NCI-H526 (cell line): ENCODE measurements around the gene KBTBD12.

Source experiments
- DNase-seq, 2 experiments: peaks; one replicate each; lab custom pipeline; 2025; lab: John Stamatoyannopoulos, UW

KBTBD12 gene

GRCh38 chr3:127985655-127986225 is 70.7 kb downstream of the KBTBD12 start:
- no peak for DNase-seq

GRCh38 chr3:127986803-127987202 is 71.8 kb downstream of the KBTBD12 start:
- DNase-seq: no peak

- DNase-seq: no peak
These were observed 72.4 kb downstream of the KBTBD12 start for GRCh38 chr3:127987309-127987995.

- DNase-seq: no peak
These were observed 73.9 kb downstream of the KBTBD12 start for GRCh38 chr3:127988770-127989557.

- no peak for DNase-seq
These were observed 75.0 kb downstream of the KBTBD12 start for GRCh38 chr3:127990051-127990450.

GRCh38 chr3:127990461-127990860 is 75.4 kb downstream of the KBTBD12 start:
- no peak for DNase-seq

GRCh38 chr3:127991251-127991650 is 76.2 kb downstream of the KBTBD12 start:
- DNase-seq: no peak

- no peak for DNase-seq
These were observed 76.6 kb downstream of the KBTBD12 start for GRCh38 chr3:127991681-127992080.

- no peak for DNase-seq
These were observed 77.1 kb downstream of the KBTBD12 start for GRCh38 chr3:127992127-127992526.

GRCh38 chr3:127994011-127994410 is 79.0 kb downstream of the KBTBD12 start:
- DNase-seq: no peak

- no peak for DNase-seq
These were observed 82.0 kb downstream of the KBTBD12 start for GRCh38 chr3:127997016-127997415.

- DNase-seq: no peak
These were observed 82.9 kb downstream of the KBTBD12 start for GRCh38 chr3:127997961-127998360.

- no peak for DNase-seq
These were observed 83.6 kb downstream of the KBTBD12 start for GRCh38 chr3:127998596-127998995.

GRCh38 chr3:127999509-128000106 is 84.6 kb downstream of the KBTBD12 start:
- no peak for DNase-seq

- no peak for DNase-seq
These were observed 86.5 kb downstream of the KBTBD12 start for GRCh38 chr3:128001576-128001975.

GRCh38 chr3:128004661-128005060 is 89.6 kb downstream of the KBTBD12 start:
- no peak for DNase-seq

- DNase-seq: no peak
These were observed 91.3 kb downstream of the KBTBD12 start for GRCh38 chr3:128006061-128007032.

- DNase-seq: no peak
These were observed 92.0 kb downstream of the KBTBD12 start for GRCh38 chr3:128007033-128007424.

GRCh38 chr3:128009952-128010846 is 95.2 kb downstream of the KBTBD12 start:
- no peak for DNase-seq

- DNase-seq: peak; percentile 60 to 84
These were observed 96.1 kb downstream of the KBTBD12 start for GRCh38 chr3:128011140-128011539.
